HepG2 (cell line): Measurements from ENCODE around the gene FRMD3. TPM values are rescaled to one million over a fixed set of nuclear protein-coding genes. Genes with fewer than 3 reads are reported as not detected.

Experiments used
- ATAC-seq: fragments of 200-7000 bp; cut with Tn5 transposase; 3 replicates; pipeline ENCODE4 v1.9.1; 2020; ENCODE audit warnings: mild to moderate bottlenecking, moderate library complexity
- BruUV-seq: library from RNA; stranded (reverse); fragments of 400-500 nt; replicated peaks from 2 replicates; lab custom pipeline; 2021; lab: Mats Ljungman, UMichigan
- CTCF ChIA-PET: fragments of 300-600 bp; formaldehyde crosslinking; extraction: SDS; loops from one replicate; lab custom pipeline; 2021; ENCODE audit warnings: low total read pairs, inconsistent platforms, low intra/inter-chr PET ratio; lab: Yijun Ruan, JAX
- POLR2A ChIA-PET: fragments of 350-600 bp; sonication (Branson Sonifier 250); formaldehyde crosslinking; loops from one replicate; lab custom pipeline; 2020; ENCODE audit warnings: antibody characterized with exemption, inconsistent platforms; lab: Yijun Ruan, JAX
- DNase-seq: peaks from one replicate; pipeline ENCODE4 v3.0.0-alpha.2; 2015; ENCODE audit warnings: low spot score
- FAIRE-seq: peaks from 3 replicates; lab custom pipeline; 2011; peaks lifted over from hg19 to GRCh38; lab: Jason Lieb, UNC
- H2AFZ ChIP-seq: one replicate; pipeline ENCODE4 v1.6.1; 2011; ENCODE audit warnings: low read length, inconsistent platforms
- H3K27ac ChIP-seq: fragments of 300-600 bp; 3 replicates; pipeline ENCODE4 v1.8.0; 2011; ENCODE audit warnings: mixed run types, mild to moderate bottlenecking, mixed read lengths, low read length, inconsistent platforms; ENCODE audit not compliant: insufficient read depth; ENCODE audit errors: extremely low read length
- H3K27me3 ChIP-seq, 2 experiments: fragments of 200-600 bp in 1 of 2; 2 replicates in 1 of 2; 3 replicates in 1 of 2; pipeline versions ENCODE4 v1.6.0 to v1.8.0; 2011; ENCODE audit warnings: low read length in 2 of 2, mild to moderate bottlenecking in 2 of 2, moderate library complexity in 2 of 2, inconsistent platforms in 1 of 2; ENCODE audit not compliant: insufficient read depth in 2 of 2, control insufficient read depth in 1 of 2
- H3K36me3 ChIP-seq, 2 experiments: fragments of 200-600 bp in 1 of 2; replicated peaks in 1 of 2; 2 replicates in 1 of 2; 3 replicates in 1 of 2; pipeline versions ENCODE4 v1.5.1 to v1.8.0; 2011; ENCODE audit warnings: low read length in 2 of 2, inconsistent platforms in 1 of 2; ENCODE audit not compliant: insufficient read depth in 2 of 2, control insufficient read depth in 1 of 2
- H3K4me1 ChIP-seq: 2 replicates; pipeline ENCODE4 v1.5.1; 2012; ENCODE audit warnings: low read length, inconsistent platforms; ENCODE audit not compliant: insufficient read depth
- H3K4me2 ChIP-seq: 2 replicates; pipeline ENCODE4 v1.6.0; 2011; ENCODE audit warnings: low read depth, low read length, inconsistent platforms
- H3K4me3 ChIP-seq, 3 experiments: fragments of 200-600 bp in 1 of 3; sonication (generic), shearing (Covaris generic) in 1 of 3; replicated peaks in 1 of 3; 2 replicates each; pipeline ENCODE4 v1.5.1; 2011 to 2016; ENCODE audit warnings: low read length in 3 of 3, inconsistent platforms in 2 of 3, low read depth in 2 of 3, mild to moderate bottlenecking in 2 of 3, control low read depth in 1 of 3, mixed read lengths in 1 of 3; ENCODE audit not compliant: insufficient read depth in 1 of 3
- H3K79me2 ChIP-seq: one replicate; pipeline ENCODE4 v1.6.1; 2011; ENCODE audit warnings: low read length, inconsistent platforms; ENCODE audit not compliant: insufficient read depth
- H3K9ac ChIP-seq: 2 replicates; pipeline ENCODE4 v1.6.0; 2011; ENCODE audit warnings: mild to moderate bottlenecking, low read depth, low read length, inconsistent platforms; ENCODE audit not compliant: insufficient read depth
- H3K9me3 ChIP-seq: 2 replicates; pipeline ENCODE4 v1.5.1; 2012; ENCODE audit warnings: mild to moderate bottlenecking, low read length
- H4K20me1 ChIP-seq: 2 replicates; pipeline ENCODE4 v1.6.0; 2011; ENCODE audit warnings: inconsistent platforms, mild to moderate bottlenecking, low read length, moderate library complexity; ENCODE audit not compliant: insufficient read depth
- LCORL ChIP-seq, 2 experiments: fragments of 450-650 bp in 1 of 2; sonication (generic) in 1 of 2; formaldehyde crosslinking in 1 of 2; IDR thresholded peaks; 2 replicates each; pipeline versions ENCODE4 v1.5.0 to v1.6.1; 2017 to 2020; ENCODE audit warnings: antibody characterized with exemption in 1 of 2, missing genetic modification reagents in 1 of 2
- NFKBIZ ChIP-seq: IDR thresholded peaks from 2 replicates; pipeline ENCODE4 v1.6.1; 2018; ENCODE audit warnings: missing genetic modification reagents, missing compliant biosample characterization
- TGIF2 ChIP-seq: IDR thresholded peaks from 2 replicates; pipeline ENCODE4 v1.6.1; 2016; ENCODE audit warnings: control low read depth, missing compliant biosample characterization
- ZKSCAN1 ChIP-seq: fragments of 150-350 bp; IDR thresholded peaks from 2 replicates; pipeline ENCODE4 v1.6.1; 2014; ENCODE audit warnings: low read length
- ZNF572 ChIP-seq: sonication (generic); formaldehyde crosslinking; IDR thresholded peaks from 2 replicates; pipeline ENCODE4 v1.5.1; 2020; ENCODE audit warnings: mild to moderate bottlenecking, missing genetic modification reagents
- ZNF775 ChIP-seq: sonication (generic); formaldehyde crosslinking; IDR thresholded peaks from 2 replicates; pipeline ENCODE4 v1.4.0; 2020; ENCODE audit warnings: missing genetic modification reagents, mild to moderate bottlenecking, moderate library complexity, borderline replicate concordance
- WGBS: methylation state at CpG from one replicate; pipeline ENCODE4 v1.1.6; 2017; ENCODE audit warnings: low lambda C conversion rate; 5-methylcytosine and 5-hydroxymethylcytosine counted together
- in situ Hi-C: cut with HindIII; loops from 2 replicates; pipeline ENCODE4 v1.10.0; 2017; ENCODE audit warnings: low pct_unique_long_range_greater_than_20kb; ENCODE audit not compliant: extremely low pct_ligation_motif_present
- intact Hi-C: fragments of 100-400 bp; cut with micrococcal nuclease; formaldehyde crosslinking; loops from one replicate; pipeline ENCODE4 v1.10.0; 2022; ENCODE audit not compliant: unreplicated experiment
- polyA plus RNA-seq, 8 experiments: library from polyadenylated mRNA; depleted of rRNA in 3 of 8; stranded (reverse) in 7 of 8; unstranded in 1 of 8; fragments of >200 nt; fragmentation: Illumina TruSeq in 4 of 8; extraction: Trizol in 4 of 8; gene quantifications; 2 replicates each; pipeline versions ENCODE4 v1.2.1 to v1.2.3, GENCODE V29; 2011 to 2016; ENCODE audit warnings: low read depth in 4 of 8, missing spikeins in 1 of 8, mixed read lengths in 1 of 8; ENCODE audit not compliant: insufficient read depth in 1 of 8
- total RNA-seq, 5 experiments: library from RNA; depleted of rRNA; stranded (reverse); fragments of >200 nt; fragmentation: Illumina TruSeq; extraction: Trizol; gene quantifications; 2 replicates each; pipeline ENCODE4 v1.2.3, GENCODE V29; 2016; ENCODE audit warnings: low read depth in 1 of 5
- TF ChIP-seq, protein P1 (sequence below): sonication (generic); formaldehyde crosslinking; IDR thresholded peaks from 2 replicates; pipeline ENCODE4 v1.5.0; 2020; ENCODE audit warnings: missing genetic modification reagents, mild to moderate bottlenecking, borderline replicate concordance
- TF ChIP-seq, protein P2 (sequence below): sonication (generic); formaldehyde crosslinking; IDR thresholded peaks from 2 replicates; pipeline ENCODE4 v1.5.1; 2020; ENCODE audit warnings: mild to moderate bottlenecking, missing genetic modification reagents, borderline replicate concordance
- TF ChIP-seq, protein P3 (sequence below): sonication (generic); formaldehyde crosslinking; IDR thresholded peaks from 2 replicates; pipeline ENCODE4 v1.4.0; 2020; ENCODE audit warnings: missing genetic modification reagents

FRMD3 gene
- total and polyA plus RNA-seq, 2 of the 13 experiments (the other 11 are each of a cell fraction or from before 2014, with no cell fraction given), result 3.2 to 7.7 TPM

DNA sequence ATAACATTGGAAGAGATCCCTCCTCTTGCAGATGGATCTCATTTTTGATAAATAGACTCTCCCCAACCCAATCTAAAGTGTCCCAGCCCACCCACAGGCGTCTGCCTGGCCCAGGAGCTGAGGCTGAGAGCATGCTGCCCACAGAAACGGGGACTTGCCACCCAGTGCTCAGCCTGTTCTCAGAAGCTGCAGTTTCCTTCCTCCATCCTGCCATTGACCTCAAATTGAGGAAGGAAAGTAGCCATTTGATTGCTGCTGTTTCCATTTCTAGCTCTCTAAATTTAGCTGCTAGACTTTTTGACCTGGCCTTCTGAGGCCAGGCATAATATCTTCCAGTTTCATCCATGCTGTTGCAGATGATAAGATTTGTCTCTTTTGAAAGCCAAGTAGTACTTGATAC lies 31.1 kb upstream of the FRMD3 start:
- POLR2A ChIA-PET, result no interaction called here
- DNase-seq (no peak), FAIRE-seq (no peak), ATAC-seq (no peak)
- CTCF ChIA-PET, result no interaction called here
- BruUV-seq, result no TSS peak
- Histone ChIP-seq H3K4me3 (no peak overlapping the region), H2AFZ (no peak overlapping the region), H3K4me2 (no peak overlapping the region), H4K20me1 (no peaks in the 10 kb centered on the region), H3K79me2 (no peaks in the 10 kb centered on the region), H3K9me3 (no peaks in the 10 kb centered on the region), H3K27ac (no peak overlapping the region), H3K27me3 (no peaks in the 10 kb centered on the region), H3K36me3 (no peaks in the 10 kb centered on the region), H3K9ac (no peak overlapping the region), H3K4me1 (0 out of 2 replicates have a peak, but pooled peaks cover 10% of the 10 kb centered on the region)
- in situ Hi-C loops (no loop called here), intact Hi-C loops (no loop called here)
- WGBS, result 76% methylated on average over 2 of the region's 2 CpGs
- TF ChIP-seq NFKBIZ (no peak), TGIF2 (CRISPR knock-in tag) (no peak), LCORL (IDR thresholded peaks at IDR 0.05) (no peak), LCORL (CRISPR knock-in tag; IDR thresholded peaks at IDR 0.05) (no peak), ZKSCAN1 (no peak), ZNF572 (CRISPR knock-in tag) (no peak), ZNF775 (CRISPR knock-in tag) (no peak)
- TF ChIP-seq, protein P1, sequence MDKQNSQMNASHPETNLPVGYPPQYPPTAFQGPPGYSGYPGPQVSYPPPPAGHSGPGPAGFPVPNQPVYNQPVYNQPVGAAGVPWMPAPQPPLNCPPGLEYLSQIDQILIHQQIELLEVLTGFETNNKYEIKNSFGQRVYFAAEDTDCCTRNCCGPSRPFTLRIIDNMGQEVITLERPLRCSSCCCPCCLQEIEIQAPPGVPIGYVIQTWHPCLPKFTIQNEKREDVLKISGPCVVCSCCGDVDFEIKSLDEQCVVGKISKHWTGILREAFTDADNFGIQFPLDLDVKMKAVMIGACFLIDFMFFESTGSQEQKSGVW (CRISPR knock-in tag), result no peak
- TF ChIP-seq, protein P2, sequence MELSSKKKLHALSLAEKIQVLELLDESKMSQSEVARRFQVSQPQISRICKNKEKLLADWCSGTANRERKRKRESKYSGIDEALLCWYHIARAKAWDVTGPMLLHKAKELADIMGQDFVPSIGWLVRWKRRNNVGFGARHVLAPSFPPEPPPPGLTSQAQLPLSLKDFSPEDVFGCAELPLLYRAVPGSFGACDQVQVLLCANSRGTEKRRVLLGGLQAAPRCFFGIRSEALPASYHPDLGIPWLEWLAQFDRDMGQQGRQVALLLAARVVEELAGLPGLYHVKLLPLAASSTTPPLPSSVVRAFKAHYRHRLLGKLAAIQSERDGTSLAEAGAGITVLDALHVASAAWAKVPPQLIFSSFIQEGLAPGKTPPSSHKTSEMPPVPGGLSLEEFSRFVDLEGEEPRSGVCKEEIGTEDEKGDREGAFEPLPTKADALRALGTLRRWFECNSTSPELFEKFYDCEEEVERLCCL, result no peak
- TF ChIP-seq, protein P3, sequence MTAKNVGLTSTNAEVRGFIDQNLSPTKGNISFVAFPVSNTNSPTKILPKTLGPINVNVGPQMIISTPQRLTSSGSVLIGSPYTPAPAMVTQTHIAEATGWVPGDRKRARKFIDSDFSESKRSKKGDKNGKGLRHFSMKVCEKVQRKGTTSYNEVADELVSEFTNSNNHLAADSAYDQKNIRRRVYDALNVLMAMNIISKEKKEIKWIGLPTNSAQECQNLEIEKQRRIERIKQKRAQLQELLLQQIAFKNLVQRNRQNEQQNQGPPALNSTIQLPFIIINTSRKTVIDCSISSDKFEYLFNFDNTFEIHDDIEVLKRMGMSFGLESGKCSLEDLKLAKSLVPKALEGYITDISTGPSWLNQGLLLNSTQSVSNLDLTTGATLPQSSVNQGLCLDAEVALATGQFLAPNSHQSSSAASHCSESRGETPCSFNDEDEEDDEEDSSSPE (CRISPR knock-in tag), result no peak
